GM21381 (cell line): ENCODE measurements around the gene FBXL22.
A peak's percentile ranks its signal among the peaks of the same experiment; 100 is the strongest.
"Not testable (repeated sequence)": the region's sequence is repeated elsewhere in the genome, so short reads cannot be mapped to it uniquely, and the experiment has no call there.

ENCODE experiments used
- ATAC-seq: cut with Tn5 transposase; IDR thresholded peaks from one replicate; pipeline ENCODE4 v1.9.1; 2021; ENCODE audit warnings: mild to moderate bottlenecking, moderate library complexity; ENCODE audit not compliant: unreplicated experiment

Gene FBXL22

GRCh38 chr15:63610209-63610841 is 13.1 kb downstream of the FBXL22 start:
- ATAC-seq = peak; percentile 81

DNA sequence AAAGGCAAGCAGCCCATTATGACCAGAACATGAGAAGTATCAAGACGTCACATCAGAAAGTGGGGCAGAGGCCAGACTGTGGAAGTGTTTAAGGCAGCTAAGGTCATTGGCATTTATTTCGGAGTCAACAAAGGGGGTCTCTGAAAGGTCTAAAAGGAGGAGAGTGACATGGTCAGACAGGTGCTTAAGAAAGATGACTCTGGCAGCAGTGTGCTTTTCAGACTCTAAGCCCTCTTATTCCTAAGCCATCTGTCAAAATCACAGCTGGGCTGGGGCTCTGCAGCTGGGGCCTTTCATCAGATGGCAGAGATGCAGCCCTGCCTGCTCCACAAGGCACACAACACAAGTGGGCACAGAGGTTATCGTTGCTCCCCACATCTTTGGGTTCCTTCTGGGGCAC is 14.0 kb downstream of the FBXL22 start:
- ATAC-seq = no peak

- no peak for ATAC-seq
These were observed 15.1 kb downstream of the FBXL22 start for GRCh38 chr15:63612300-63612699.

GRCh38 chr15:63615935-63616334 is 18.7 kb downstream of the FBXL22 start:
- ATAC-seq = no peak

DNA sequence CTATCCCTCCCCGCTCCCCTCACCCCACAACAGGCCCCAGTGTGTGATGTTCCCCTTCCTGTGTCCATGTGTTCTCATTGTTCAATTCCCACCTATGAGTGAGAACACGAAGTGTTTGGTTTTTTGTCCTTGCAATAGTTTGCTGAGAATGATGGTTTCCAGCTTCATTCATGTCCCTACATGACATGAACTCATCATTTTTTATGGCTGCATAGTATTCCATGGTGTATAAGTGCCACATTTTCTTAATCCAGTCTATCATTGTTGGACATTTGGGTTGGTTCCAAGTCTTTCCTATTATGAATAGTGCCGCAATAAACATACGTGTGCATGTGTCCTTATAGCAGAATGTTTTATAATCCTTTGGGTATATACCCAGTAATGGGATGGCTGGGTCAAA is 20.0 kb downstream of the FBXL22 start:
- not testable (repeated sequence) for ATAC-seq

- ATAC-seq = not testable (repeated sequence)
These were observed 20.4 kb downstream of the FBXL22 start for GRCh38 chr15:63617627-63618026.

DNA sequence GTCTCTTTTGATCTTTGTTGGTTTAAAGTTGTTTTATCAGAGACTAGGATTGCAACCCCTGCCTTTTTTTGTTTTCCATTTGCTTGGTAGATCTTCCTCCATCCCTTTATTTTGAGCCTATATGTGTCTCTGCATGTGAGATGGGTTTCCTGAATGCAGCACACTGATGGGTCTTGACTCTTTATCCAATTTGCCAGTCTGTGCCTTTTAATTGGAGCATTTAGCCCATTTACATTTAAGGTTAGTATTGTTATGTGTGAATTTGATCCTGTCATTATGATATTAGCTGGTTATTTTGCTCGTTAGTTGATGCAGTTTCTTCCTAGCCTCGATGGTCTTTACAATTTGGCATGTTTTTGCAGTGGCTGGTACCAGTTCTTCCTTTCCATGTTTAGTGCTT is 23.6 kb downstream of the FBXL22 start:
- ATAC-seq = not testable (repeated sequence)

- no peak for ATAC-seq
These were observed 26.2 kb downstream of the FBXL22 start for GRCh38 chr15:63623232-63623969.

DNA sequence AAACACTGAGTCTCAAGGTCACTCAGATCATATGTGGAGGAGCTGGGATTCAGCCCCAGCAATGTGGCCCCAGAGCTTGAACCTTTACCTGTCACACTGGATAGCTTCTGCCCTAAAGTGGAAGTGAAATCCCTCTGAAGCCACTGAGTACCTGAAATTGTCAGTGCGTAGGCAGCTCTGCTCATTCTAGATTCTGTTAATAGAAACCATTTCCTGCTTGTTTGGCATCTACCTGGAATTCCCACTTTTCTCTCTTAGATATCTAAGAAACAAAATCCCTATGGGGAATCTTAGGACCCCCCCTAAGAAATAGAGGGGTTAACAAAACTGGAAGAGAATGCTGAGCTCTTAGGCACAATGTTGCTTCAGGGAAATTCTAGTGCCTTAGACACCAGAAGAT is 29.8 kb downstream of the FBXL22 start:
- ATAC-seq = no peak

DNA sequence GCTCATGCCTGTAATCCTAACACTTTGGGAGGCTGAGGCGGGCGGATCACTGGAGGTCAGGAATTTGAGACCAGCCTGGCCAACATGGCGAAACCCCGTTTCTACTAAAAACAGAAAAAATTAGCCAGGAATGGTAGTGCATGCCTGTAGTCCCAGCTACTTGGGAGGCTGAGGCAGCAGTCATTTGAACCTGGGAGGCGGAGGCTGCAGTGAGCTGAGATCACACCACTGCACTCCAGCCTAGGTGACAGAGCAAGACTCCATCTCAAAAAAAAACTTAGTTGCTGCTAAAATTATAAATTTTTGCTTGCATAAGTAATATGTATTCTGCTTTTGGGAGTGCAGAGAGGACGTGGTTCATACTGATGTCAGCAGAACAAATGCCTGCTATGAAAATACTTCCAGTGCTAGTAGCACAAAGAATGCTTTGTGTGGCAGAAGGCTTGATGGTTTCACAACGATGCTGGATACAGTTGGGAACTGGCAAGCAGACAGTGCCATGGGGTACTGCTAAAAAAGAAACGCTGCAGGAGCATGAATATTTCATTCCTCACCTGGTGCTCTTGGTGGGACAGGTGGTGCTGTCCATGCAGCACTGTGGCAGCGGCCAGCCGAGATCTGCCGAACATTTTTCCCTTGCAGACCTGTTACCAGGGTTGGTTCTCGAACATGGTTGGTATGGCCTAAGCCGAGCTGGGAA is 31.1 kb downstream of the FBXL22 start:
- ATAC-seq = no peak

- no peak for ATAC-seq
These were observed 33.0 kb downstream of the FBXL22 start for GRCh38 chr15:63630036-63630751.

DNA sequence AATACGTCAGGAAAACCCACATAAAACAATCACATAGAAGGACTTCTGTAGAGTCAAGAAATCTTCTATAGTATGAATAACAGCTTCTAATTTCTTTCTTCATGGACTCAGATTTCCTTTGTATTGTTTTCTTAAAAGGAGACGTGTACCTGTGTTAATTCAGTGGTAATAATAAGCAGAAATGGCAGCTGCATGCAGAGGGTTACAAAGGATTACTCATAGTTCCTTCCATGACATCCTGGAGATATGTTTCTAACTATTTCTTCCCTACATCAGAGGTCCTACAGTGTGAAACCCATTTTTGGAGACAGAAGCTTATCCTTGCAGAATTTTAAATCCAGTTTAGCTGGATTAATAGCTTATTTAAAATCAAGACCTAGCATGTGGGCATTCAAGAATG is 36.1 kb downstream of the FBXL22 start:
- ATAC-seq = no peak

DNA sequence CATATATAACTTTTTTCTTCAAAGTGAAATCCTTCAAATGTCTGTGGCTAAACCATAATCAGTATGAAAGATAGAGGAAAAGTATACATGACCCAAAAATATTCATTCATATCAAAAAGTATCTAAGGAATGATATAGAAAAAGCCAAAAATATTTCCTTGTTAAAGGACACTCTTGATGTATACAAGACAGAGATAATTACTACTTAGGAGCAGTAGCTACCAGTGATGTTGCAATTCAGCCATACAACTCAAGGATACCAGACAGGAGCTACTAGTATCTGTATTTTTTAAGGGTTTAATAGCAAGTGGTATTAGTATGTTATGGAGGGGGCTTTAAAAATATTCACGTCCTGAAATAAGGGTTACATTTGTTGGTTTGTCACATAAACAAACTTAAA is 37.0 kb downstream of the FBXL22 start:
- no peak for ATAC-seq

DNA sequence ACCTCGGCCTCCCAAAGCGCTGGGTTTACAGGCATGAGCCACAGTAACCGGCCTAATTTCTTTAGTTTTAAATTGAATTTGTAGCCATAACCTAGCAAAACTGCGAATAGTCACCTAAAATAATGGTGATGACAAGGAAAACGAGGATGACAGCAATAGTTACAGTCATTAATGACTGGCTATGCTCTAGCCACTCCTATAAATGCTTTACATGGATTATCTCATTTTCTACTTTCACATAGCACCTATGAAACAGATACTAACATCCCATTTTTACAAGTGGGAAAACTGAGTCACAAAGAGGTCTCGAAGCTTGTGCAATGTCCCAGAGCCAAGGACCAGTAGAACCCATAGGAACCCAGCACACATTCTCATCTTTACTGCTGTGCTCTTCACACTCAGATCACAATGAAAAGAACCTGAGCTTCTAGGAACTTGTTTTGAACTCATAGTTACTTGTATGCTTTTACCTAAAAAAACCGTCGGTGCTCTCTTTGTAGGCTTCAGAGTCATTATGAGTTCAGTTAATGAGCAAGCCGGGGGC is 39.4 kb downstream of the FBXL22 start:
- no peak for ATAC-seq

DNA sequence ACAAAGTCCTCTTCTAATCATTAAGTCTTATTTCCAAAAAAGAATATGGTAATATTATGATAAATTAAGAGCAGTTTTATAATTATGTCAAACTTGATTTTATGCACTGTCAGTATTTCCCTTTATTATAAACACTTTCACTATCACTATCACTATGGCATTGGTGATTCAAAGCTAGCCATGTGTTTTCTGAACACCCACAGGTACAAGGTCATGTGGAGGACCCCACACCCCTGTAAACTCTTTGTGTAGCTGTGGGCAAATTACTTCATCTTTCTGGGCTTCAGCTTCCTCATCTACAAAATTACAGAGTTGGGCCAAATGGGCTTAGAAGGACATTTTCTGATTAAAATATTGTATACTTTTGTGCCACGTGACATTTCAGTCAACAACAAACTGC is 41.7 kb downstream of the FBXL22 start:
- no peak for ATAC-seq

DNA sequence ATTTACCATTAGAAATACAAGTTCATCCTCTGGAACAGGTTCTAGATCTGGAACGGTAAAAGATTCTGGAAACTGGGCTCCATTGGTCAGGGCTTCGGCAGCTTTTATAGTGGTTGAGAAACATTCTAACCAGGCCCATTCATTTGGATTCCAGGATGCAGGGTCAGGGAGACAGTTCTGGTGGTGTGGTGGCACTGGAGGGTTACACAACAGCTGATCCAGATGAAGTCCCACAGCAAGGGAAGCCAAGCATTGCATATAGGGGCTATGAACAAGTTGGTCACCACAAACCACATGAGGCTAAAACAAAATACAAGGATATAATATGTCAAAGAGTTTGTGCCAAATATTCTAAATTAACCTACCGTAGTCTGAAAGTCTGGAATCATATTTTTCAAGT is 43.0 kb downstream of the FBXL22 start:
- no peak for ATAC-seq
